Left renal pelvis (tissue), 4 donors: ENCODE data around the gene TRAPPC11. TPM values are rescaled to one million over a fixed set of nuclear protein-coding genes. Genes with fewer than 3 reads are reported as not detected.
"Not testable (repeated sequence)": the region's sequence is repeated elsewhere in the genome, so short reads cannot be mapped to it uniquely, and the experiment has no call there.

ENCODE experiments used
- DNase-seq, 4 donors: peaks; one replicate each; pipeline ENCODE4 v3.0.0-alpha.2; 2013; ENCODE audit warnings: low read depth in 4 of 4, low spot score in 3 of 4
- polyA plus RNA-seq, 4 donors: library from polyadenylated mRNA; unstranded; fragments of 120-200 nt; gene quantifications; one replicate each; pipeline ENCODE4 v1.2.1, GENCODE V29; 2013; ENCODE audit not compliant: insufficient read length in 4 of 4

The TRAPPC11 gene
- polyA plus RNA-seq, 4 donors, result 36.5 to 41.4 (median 38.9) TPM

- no peak for DNase-seq
Observed at GRCh38 chr4:183718876-183719275, 59.8 kb downstream of the TRAPPC11 start.

- peak in 2 of 4 donors; percentile 39 to 40 for DNase-seq
Observed at GRCh38 chr4:183721207-183722081, 62.4 kb downstream of the TRAPPC11 start.

GRCh38 chr4:183722731-183723560, 63.9 kb downstream of the TRAPPC11 start:
- DNase-seq, result peak in 2 of 4 donors; percentile 45 to 46

- DNase-seq, result no peak
Observed at GRCh38 chr4:183723561-183724228, 64.6 kb downstream of the TRAPPC11 start.

GRCh38 chr4:183725585-183725984, 66.5 kb downstream of the TRAPPC11 start:
- not testable (repeated sequence) for DNase-seq

GRCh38 chr4:183727482-183727881, 68.4 kb downstream of the TRAPPC11 start:
- DNase-seq, result no peak

GRCh38 chr4:183728223-183729068, 69.4 kb downstream of the TRAPPC11 start:
- DNase-seq, result no peak

GRCh38 chr4:183729069-183729406, 69.9 kb downstream of the TRAPPC11 start:
- no peak for DNase-seq

GRCh38 chr4:183729430-183730328, 70.6 kb downstream of the TRAPPC11 start:
- no peak for DNase-seq

GRCh38 chr4:183732296-183732695, 73.2 kb downstream of the TRAPPC11 start:
- no peak for DNase-seq

GRCh38 chr4:183733181-183733580, 74.1 kb downstream of the TRAPPC11 start:
- DNase-seq, result no peak

- no peak for DNase-seq
Observed at GRCh38 chr4:183738081-183738673, 79.1 kb downstream of the TRAPPC11 start.

GRCh38 chr4:183738961-183739360, 79.9 kb downstream of the TRAPPC11 start:
- DNase-seq, result no peak

- no peak for DNase-seq
Observed at GRCh38 chr4:183746305-183747229, 87.5 kb downstream of the TRAPPC11 start.

- no peak for DNase-seq
Observed at GRCh38 chr4:183747380-183747779, 88.3 kb downstream of the TRAPPC11 start.

GRCh38 chr4:183747931-183748670, 89.0 kb downstream of the TRAPPC11 start:
- DNase-seq, result peak in 1 of 4 donors; percentile 45

- DNase-seq, result no peak
Observed at GRCh38 chr4:183751106-183751505, 92.0 kb downstream of the TRAPPC11 start.
